ENCODE data around the gene GAPT. TPM values are rescaled to one million over a fixed set of nuclear protein-coding genes. Genes with fewer than 3 reads are reported as not detected.
A peak's percentile ranks its signal among the peaks of the same experiment; 100 is the strongest.

The GAPT gene
- polyA plus RNA-seq, 1 donor (not counting 4 experiments of a cell fraction or from before 2014, with no cell fraction given): not detected

GRCh38 chr5:58453306-58453705, 37.9 kb upstream of the GAPT start:
- Histone ChIP-seq H3K9me3 (ENCODE audit: control insufficient read depth, low read depth, low read length) (no peaks in the 10 kb centered on the region), H3K4me3 (ENCODE audit: control insufficient read depth in 2 of 3, extremely low read depth in 1 of 3, insufficient read depth in 2 of 3, low read depth in 1 of 3, low read length in 3 of 3) (peak overlapping the region in 1 of 3 experiments; percentile 3), H3K27me3 (ENCODE audit: control insufficient read depth, extremely low read depth, insufficient read depth, low read length) (no peaks in the 10 kb centered on the region), H3K9ac (ENCODE audit: control insufficient read depth, extremely low read depth, insufficient read depth, low read length) (no peak overlapping the region), H3K4me2 (ENCODE audit: control insufficient read depth, extremely low read depth, insufficient read depth, low read depth, low read length) (peak overlapping the region; percentile 18), H3K27ac (ENCODE audit: control insufficient read depth, insufficient read depth, low read length) (peak overlapping the region; percentile 47), H3K36me3 (ENCODE audit: control insufficient read depth in 2 of 2, extremely low read depth in 1 of 2, insufficient read depth in 2 of 2, low read length in 2 of 2) (peaks cover 17 to 35% of the 10 kb centered on the region in 2 experiments), H3K4me1 (ENCODE audit: control insufficient read depth, extremely low read depth, insufficient read depth, low read length) (peaks cover 52% of the 10 kb centered on the region), H3K79me2 (ENCODE audit: control insufficient read depth, insufficient read depth, low read length) (peaks cover 37% of the 10 kb centered on the region), H3K9me1 (ENCODE audit: control insufficient read depth, extremely low read depth, insufficient read depth, low read length) (peaks cover 3% of the 10 kb centered on the region), H4K20me1 (ENCODE audit: control insufficient read depth, extremely low read depth, insufficient read depth, low read length) (peaks cover 28% of the 10 kb centered on the region), H2AFZ (ENCODE audit: control insufficient read depth, low read length) (no peak overlapping the region)
- TF ChIP-seq CTCF (optimal IDR thresholded peaks at IDR 0.05 in 1 of 3, IDR thresholded peaks at IDR 0.05 in 1 of 3, conservative IDR thresholded peaks at IDR 0.05 in 1 of 3; ENCODE audit: extremely low read depth in 1 of 3, insufficient read depth in 2 of 3, low read length in 3 of 3): no peak
- TF ChIP-seq EZH2 (IDR thresholded peaks at IDR 0.05; ENCODE audit: low read length): no peak
- dilution Hi-C loops (cut with MboI; ENCODE audit: extremely low pct_ligation_motif_present, low sequenced_read_pairs): no loop called here
- DNase-seq (ENCODE audit: low read depth, low spot score) (no peak), FAIRE-seq (no peak)

GRCh38 chr5:58454025-58454424, 37.2 kb upstream of the GAPT start:
- Histone ChIP-seq H3K4me2 (ENCODE audit: control insufficient read depth, extremely low read depth, insufficient read depth, low read depth, low read length) (peak overlapping the region; percentile 91), H3K9me3 (ENCODE audit: control insufficient read depth, low read depth, low read length) (no peaks in the 10 kb centered on the region), H3K27ac (ENCODE audit: control insufficient read depth, insufficient read depth, low read length) (peak overlapping the region; percentile 13), H4K20me1 (ENCODE audit: control insufficient read depth, extremely low read depth, insufficient read depth, low read length) (peaks cover 35% of the 10 kb centered on the region), H3K36me3 (ENCODE audit: control insufficient read depth in 2 of 2, extremely low read depth in 1 of 2, insufficient read depth in 2 of 2, low read length in 2 of 2) (peaks cover 22 to 39% of the 10 kb centered on the region in 2 experiments), H3K9me1 (ENCODE audit: control insufficient read depth, extremely low read depth, insufficient read depth, low read length) (peaks cover 3% of the 10 kb centered on the region), H3K27me3 (ENCODE audit: control insufficient read depth, extremely low read depth, insufficient read depth, low read length) (no peaks in the 10 kb centered on the region), H3K9ac (ENCODE audit: control insufficient read depth, extremely low read depth, insufficient read depth, low read length) (peak overlapping the region; percentile 19), H3K4me1 (ENCODE audit: control insufficient read depth, extremely low read depth, insufficient read depth, low read length) (peaks cover 52% of the 10 kb centered on the region), H3K79me2 (ENCODE audit: control insufficient read depth, insufficient read depth, low read length) (peaks cover 44% of the 10 kb centered on the region), H2AFZ (ENCODE audit: control insufficient read depth, low read length) (no peak overlapping the region), H3K4me3 (ENCODE audit: control insufficient read depth in 2 of 3, extremely low read depth in 1 of 3, insufficient read depth in 2 of 3, low read depth in 1 of 3, low read length in 3 of 3) (peak overlapping the region; percentile 13 to 70 (median 39))
- DNase-seq (ENCODE audit: low read depth, low spot score) (no peak), FAIRE-seq (no peak)
- dilution Hi-C loops (cut with MboI; ENCODE audit: extremely low pct_ligation_motif_present, low sequenced_read_pairs): no loop called here
- TF ChIP-seq EZH2 (IDR thresholded peaks at IDR 0.05; ENCODE audit: low read length): no peak
- TF ChIP-seq CTCF (optimal IDR thresholded peaks at IDR 0.05 in 1 of 3, IDR thresholded peaks at IDR 0.05 in 1 of 3, conservative IDR thresholded peaks at IDR 0.05 in 1 of 3; ENCODE audit: extremely low read depth in 1 of 3, insufficient read depth in 2 of 3, low read length in 3 of 3): no peak

Data from keratinocyte (primary cell).